Lower lobe of right lung (tissue), 2 donors: ENCODE data around the gene SLC25A21. TPM values are rescaled to one million over a fixed set of nuclear protein-coding genes. Genes with fewer than 3 reads are reported as not detected.

Source experiments
- ATAC-seq, 2 donors: fragments of 200-7000 bp; cut with Tn5 transposase; one replicate each; pipeline ENCODE4 v1.9.1; 2020 to 2022; ENCODE audit warnings: mild to moderate bottlenecking in 2 of 2, moderate library complexity in 2 of 2
- DNase-seq: peaks from one replicate; pipeline ENCODE4 v3.0.0-alpha.2; 2020
- H3K27ac ChIP-seq: fragments of 200-600 bp; one replicate; pipeline ENCODE4 v1.8.0; 2022
- H3K27me3 ChIP-seq: fragments of 200-600 bp; one replicate; pipeline ENCODE4 v1.8.0; 2022; ENCODE audit warnings: low read depth
- H3K36me3 ChIP-seq: fragments of 200-600 bp; one replicate; pipeline ENCODE4 v1.8.0; 2022; ENCODE audit warnings: mild to moderate bottlenecking
- H3K4me1 ChIP-seq: fragments of 200-600 bp; one replicate; pipeline ENCODE4 v1.8.0; 2022
- H3K4me3 ChIP-seq: fragments of 200-600 bp; one replicate; pipeline ENCODE4 v1.8.0; 2022; ENCODE audit warnings: mild to moderate bottlenecking
- H3K9me3 ChIP-seq: fragments of 200-600 bp; one replicate; pipeline ENCODE4 v1.8.0; 2022
- intact Hi-C: fragments of 100-400 bp; cut with DNase I; formaldehyde crosslinking; loops from one replicate; pipeline ENCODE4 v1.11.0; 2022
- total RNA-seq: library from RNA; stranded (reverse); fragmentation: NEBNext Ultra II Directional; extraction: Animal tissue kit (Norgen Biotek cat#: 25700); gene quantifications from one replicate; pipeline ENCODE4 v1.2.1, GENCODE V29; 2021
- TF ChIP-seq, protein P1 (sequence below): fragments of 200-600 bp; IDR thresholded peaks from one replicate; pipeline ENCODE4 v1.8.0; 2022; ENCODE audit warnings: antibody characterized with exemption, mild to moderate bottlenecking
- donor health status: DM: no; HTN: yes; CAD: no; lungs with severe emphysema.

Gene SLC25A21
- total RNA-seq, 1 donor from 2014 or later = 0.38 TPM

DNA sequence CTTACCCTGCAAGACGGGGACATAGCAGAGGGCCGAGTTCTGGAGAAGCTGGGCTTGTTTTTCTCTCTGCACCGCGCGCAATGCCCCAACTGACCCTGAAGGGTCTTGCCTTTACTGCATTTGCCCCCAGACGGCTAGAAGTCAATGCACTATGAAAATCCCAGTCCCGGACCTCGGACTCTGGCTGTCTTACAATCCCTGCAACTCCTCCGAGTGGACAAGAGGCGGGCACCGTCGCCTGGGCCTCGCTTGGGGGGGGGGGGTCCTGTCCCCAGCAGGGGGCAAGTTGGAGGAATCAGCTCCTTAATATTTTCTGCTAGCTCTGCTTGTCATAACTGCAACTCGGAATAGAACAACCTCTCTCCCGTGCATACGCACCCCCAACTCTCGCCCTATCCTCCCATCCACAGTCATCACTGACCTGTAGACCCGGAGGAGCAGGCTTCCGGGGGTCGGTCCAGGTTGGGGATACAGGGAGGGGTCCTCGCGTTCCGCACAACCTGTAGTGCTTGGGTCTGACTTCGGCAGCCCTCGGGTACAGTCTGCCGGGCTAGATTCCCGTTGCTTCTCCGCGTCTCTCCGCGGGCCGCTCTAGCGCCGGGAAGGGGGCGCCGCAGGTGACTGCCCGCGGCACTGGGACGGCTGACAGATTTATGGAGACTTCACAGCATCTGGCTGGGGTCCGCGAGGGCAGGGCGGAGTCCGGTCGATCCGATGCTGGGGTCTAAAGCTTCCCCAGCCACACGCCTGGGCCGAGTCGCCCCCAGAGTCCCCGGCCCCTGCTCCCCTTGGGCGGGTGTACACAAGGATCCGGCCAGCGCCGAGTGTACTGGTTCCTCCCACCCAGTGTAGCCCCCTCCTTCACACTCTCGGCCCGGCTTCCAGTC lies 514.0 kb downstream of the SLC25A21 start:
- H3K4me1 ChIP-seq = peaks cover 57% of the 10 kb centered on the region
- intact Hi-C loops = no loop called here
- H3K9me3 ChIP-seq = no peaks in the 10 kb centered on the region
- H3K27ac ChIP-seq = no peak overlapping the region
- TF ChIP-seq, protein P1, sequence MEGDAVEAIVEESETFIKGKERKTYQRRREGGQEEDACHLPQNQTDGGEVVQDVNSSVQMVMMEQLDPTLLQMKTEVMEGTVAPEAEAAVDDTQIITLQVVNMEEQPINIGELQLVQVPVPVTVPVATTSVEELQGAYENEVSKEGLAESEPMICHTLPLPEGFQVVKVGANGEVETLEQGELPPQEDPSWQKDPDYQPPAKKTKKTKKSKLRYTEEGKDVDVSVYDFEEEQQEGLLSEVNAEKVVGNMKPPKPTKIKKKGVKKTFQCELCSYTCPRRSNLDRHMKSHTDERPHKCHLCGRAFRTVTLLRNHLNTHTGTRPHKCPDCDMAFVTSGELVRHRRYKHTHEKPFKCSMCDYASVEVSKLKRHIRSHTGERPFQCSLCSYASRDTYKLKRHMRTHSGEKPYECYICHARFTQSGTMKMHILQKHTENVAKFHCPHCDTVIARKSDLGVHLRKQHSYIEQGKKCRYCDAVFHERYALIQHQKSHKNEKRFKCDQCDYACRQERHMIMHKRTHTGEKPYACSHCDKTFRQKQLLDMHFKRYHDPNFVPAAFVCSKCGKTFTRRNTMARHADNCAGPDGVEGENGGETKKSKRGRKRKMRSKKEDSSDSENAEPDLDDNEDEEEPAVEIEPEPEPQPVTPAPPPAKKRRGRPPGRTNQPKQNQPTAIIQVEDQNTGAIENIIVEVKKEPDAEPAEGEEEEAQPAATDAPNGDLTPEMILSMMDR = no peak
- H3K4me3 ChIP-seq = no peak overlapping the region
- DNase-seq = no peak
- H3K27me3 ChIP-seq = peaks cover 100% of the 10 kb centered on the region
- no peaks in the 10 kb centered on the region for H3K36me3 ChIP-seq
- no peak for ATAC-seq

DNA sequence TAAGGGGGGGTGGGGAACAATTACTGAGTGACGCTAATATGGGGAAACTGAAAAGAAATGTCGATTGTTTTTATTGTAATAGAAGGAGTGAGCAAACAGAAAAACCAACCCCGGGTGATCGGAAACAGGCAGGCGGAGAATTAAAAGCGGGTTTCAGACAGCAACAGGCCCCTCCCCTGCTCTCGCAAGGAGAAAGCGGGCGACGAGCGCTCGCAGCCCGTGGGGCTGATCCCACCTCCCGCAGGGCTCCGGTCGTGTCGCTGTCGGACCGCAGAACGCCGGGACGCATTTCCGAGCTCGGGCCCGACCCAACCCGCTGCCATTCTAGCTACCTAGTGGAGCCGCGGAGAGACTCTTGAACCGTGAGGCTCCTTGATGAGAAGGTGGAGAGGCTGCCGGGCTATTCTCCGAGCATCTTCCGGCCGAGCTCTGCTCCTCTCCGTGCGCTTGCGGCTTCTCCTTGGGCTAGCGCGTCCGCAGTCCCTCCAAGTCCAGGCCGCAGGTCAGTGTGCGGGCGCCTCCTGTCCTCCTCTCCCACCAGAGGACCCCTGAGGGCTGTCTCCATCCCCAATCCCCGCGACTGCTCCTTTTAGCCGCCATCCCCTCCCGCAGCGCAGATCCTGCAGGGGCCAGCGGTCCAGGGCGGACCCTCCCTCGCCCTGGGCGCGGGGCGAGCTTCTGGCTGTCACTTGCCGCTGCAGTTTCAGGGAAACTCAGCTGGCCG lies 514.8 kb downstream of the SLC25A21 start:
- H3K27me3 ChIP-seq = peaks cover 100% of the 10 kb centered on the region
- H3K4me3 ChIP-seq = peak overlapping the region; percentile 29

DNA sequence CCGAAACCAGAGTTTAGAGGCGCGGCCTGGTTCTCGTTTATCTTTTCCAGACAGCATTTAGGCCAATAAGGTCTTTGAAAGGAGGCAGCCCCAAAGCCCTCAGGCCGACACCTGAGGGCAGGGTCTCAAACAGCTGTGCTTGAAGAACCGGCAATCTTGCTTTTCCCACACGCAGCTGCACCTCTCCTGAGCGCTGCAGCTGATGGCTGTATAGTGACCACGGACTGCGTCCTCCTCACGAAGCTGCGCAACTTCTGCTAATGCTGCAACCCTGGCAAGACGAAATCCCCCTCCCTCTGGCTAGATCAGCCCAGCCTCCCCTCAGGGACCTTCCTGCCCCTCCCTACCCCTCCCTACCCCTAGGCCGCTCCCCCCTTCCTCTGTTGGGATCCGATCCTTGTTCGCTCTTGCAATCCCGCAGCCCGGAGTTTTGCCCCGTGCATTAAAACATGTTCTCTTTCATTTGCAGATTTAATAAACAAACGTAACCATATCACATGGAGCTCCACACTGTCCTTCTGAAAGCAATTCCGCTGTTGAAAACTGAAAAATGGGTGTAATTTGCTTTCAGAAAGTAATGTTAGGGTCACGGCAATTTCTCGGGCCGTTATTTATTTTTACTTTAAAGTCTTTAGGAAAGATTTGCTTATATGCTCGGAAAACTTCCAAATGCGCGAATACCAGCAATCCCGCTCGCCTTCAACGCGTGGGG lies 515.6 kb downstream of the SLC25A21 start:
- TF ChIP-seq, protein P1 = no peak
- Histone ChIP-seq H3K4me3 (peak overlapping the region; percentile 29), H3K36me3 (no peaks in the 10 kb centered on the region), H3K4me1 (peaks cover 42% of the 10 kb centered on the region), H3K9me3 (no peaks in the 10 kb centered on the region), H3K27me3 (peaks cover 100% of the 10 kb centered on the region), H3K27ac (no peak overlapping the region)
- no peak for ATAC-seq
- intact Hi-C loops = no loop called here
- no peak for DNase-seq

More for the DNA sequence above, 514.8 kb downstream of the SLC25A21 start:
- TF ChIP-seq, protein P1 = no peak
- no peaks in the 10 kb centered on the region for H3K36me3 ChIP-seq
- H3K27ac ChIP-seq = no peak overlapping the region
- no peaks in the 10 kb centered on the region for H3K9me3 ChIP-seq
- intact Hi-C loops = no loop called here
- DNase-seq = no peak
- peaks cover 49% of the 10 kb centered on the region for H3K4me1 ChIP-seq
- ATAC-seq = no peak

DNA sequence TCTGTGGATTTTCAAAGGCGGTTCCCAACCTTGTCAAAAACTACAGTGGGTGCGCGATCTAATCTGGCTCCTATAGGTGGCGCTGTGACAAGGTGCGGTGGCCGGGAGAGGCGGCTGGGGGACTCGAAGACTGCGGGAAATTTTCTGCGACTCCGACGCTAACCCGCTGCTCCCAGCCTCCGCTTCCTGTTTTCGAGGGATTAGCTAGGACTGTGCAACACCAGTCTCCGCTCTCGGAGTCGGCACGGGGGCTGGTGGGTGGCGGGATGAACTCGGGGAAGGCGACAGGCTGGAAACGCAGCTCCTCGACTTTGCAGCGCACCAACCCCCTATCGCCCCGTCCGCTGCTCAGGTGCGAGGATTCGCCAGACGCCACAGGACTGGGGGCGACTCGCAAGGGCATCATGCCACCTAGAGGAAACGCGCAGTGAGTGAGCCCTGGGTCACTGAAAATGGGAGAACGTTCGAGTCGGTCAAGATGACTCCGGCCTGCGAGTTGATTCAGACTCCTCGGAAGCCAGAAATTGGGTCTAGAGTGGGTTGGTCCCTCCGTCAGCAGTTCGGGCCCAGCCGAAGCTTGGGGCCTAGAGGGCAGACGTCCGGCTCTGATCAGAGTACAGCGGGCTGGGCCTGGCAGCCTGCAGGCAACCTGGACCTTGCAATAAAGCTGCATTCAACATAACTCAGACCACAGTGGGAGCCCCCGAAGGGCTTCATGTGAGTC lies 516.3 kb downstream of the SLC25A21 start:
- intact Hi-C loops = no loop called here
- Histone ChIP-seq H3K27ac (no peak overlapping the region), H3K4me3 (no peak overlapping the region), H3K9me3 (no peaks in the 10 kb centered on the region), H3K27me3 (peaks cover 100% of the 10 kb centered on the region), H3K4me1 (peaks cover 35% of the 10 kb centered on the region), H3K36me3 (no peaks in the 10 kb centered on the region)
- ATAC-seq (peak; percentile 45 to 53), DNase-seq (no peak)
- TF ChIP-seq, protein P1 = peak; percentile 27

DNA sequence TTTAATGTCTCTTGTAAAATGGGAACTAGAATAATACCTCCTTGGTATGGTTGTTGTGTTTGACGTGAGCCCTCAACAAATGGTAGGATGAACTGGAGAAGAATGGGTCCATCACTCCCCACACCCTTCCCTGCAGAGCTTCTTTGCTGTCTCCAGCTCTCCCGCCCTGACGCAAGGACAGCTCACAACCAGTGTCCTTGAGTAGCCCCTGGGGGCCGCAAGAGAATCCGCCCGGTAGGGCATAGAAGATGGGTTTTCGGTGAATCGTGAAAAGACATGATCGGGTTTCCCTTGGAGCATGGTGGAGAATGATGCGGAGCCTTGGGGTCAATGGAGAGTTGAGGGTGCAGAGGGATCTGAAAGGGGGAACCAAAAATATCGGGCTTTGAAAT lies 516.8 kb downstream of the SLC25A21 start:
- Histone ChIP-seq H3K9me3 (no peaks in the 10 kb centered on the region), H3K4me1 (peaks cover 30% of the 10 kb centered on the region), H3K27me3 (peaks cover 100% of the 10 kb centered on the region), H3K36me3 (no peaks in the 10 kb centered on the region), H3K27ac (no peak overlapping the region), H3K4me3 (no peak overlapping the region)
- ATAC-seq (no peak), DNase-seq (no peak)
- intact Hi-C loops = no loop called here
- TF ChIP-seq, protein P1 = no peak
